IMR-90 (cell line): Measurements from ENCODE around the gene SYP. TPM values are rescaled to one million over a fixed set of nuclear protein-coding genes. Genes with fewer than 3 reads are reported as not detected.

Experiments
- ATAC-seq: fragments of 200-7000 bp; cut with Tn5 transposase; 2 replicates; pipeline ENCODE4 v1.9.1; 2020; ENCODE audit warnings: low read depth, mild to moderate bottlenecking, moderate library complexity
- BruUV-seq: library from RNA; stranded (reverse); fragments of 400-500 nt; replicated peaks from 2 replicates; lab custom pipeline; 2021; lab: Mats Ljungman, UMichigan
- CTCF ChIA-PET: fragments of 300-600 bp; formaldehyde crosslinking; extraction: SDS; loops from one replicate; lab custom pipeline; 2021; ENCODE audit warnings: antibody characterized with exemption; lab: Yijun Ruan, JAX
- POLR2A ChIA-PET: fragments of 300-600 bp; sonication (Branson Sonifier 250); formaldehyde crosslinking; loops from one replicate; lab custom pipeline; 2022; ENCODE audit warnings: antibody characterized with exemption; ENCODE audit not compliant: unreplicated experiment; lab: Charles Lee
- DNase-seq: peaks from one replicate; pipeline ENCODE4 v3.0.0; 2013
- H2AFZ ChIP-seq: replicated peaks from 2 replicates; pipeline ENCODE3; 2013; ENCODE audit warnings: low read length, mild to moderate bottlenecking; ENCODE audit not compliant: poor library complexity
- H2AK5ac ChIP-seq: 2 replicates; pipeline ENCODE4 v1.6.1; 2013; ENCODE audit warnings: low read depth, low read length, inconsistent platforms
- H2AK9ac ChIP-seq: replicated peaks from 2 replicates; pipeline ENCODE3; 2013; ENCODE audit warnings: mild to moderate bottlenecking, low read depth, low read length, moderate library complexity; ENCODE audit not compliant: poor library complexity
- H2BK120ac ChIP-seq: 2 replicates; pipeline ENCODE4 v1.6.1; 2013; ENCODE audit warnings: low read depth, low read length, inconsistent platforms
- H2BK15ac ChIP-seq: 3 replicates; pipeline ENCODE4 v1.6.1; 2013; ENCODE audit warnings: low read depth, low read length, inconsistent platforms
- H2BK20ac ChIP-seq: 2 replicates; pipeline ENCODE4 v1.6.1; 2013; ENCODE audit warnings: low read depth, mild to moderate bottlenecking, inconsistent platforms, low read length, moderate library complexity
- H2BK5ac ChIP-seq: 2 replicates; pipeline ENCODE4 v1.6.1; 2013; ENCODE audit warnings: mild to moderate bottlenecking, low read depth, low read length, inconsistent platforms; ENCODE audit not compliant: poor library complexity, severe bottlenecking
- H3K14ac ChIP-seq: replicated peaks from 2 replicates; pipeline ENCODE4 v1.6.1; 2013; ENCODE audit warnings: low read depth, low read length, inconsistent platforms
- H3K18ac ChIP-seq: 2 replicates; pipeline ENCODE4 v1.6.1; 2013; ENCODE audit warnings: low read depth, low read length, control low read depth
- H3K23ac ChIP-seq: 2 replicates; pipeline ENCODE4 v1.6.1; 2013; ENCODE audit warnings: low read depth, low read length, inconsistent platforms
- H3K27ac ChIP-seq: 2 replicates; pipeline ENCODE4 v1.5.1; 2013; ENCODE audit warnings: mild to moderate bottlenecking, control low read depth, low read length; ENCODE audit not compliant: insufficient read depth
- H3K27me3 ChIP-seq: 2 replicates; pipeline ENCODE4 v1.6.1; 2013; ENCODE audit warnings: low read length; ENCODE audit not compliant: control insufficient read depth, insufficient read depth
- H3K36me3 ChIP-seq: 2 replicates; pipeline ENCODE4 v1.6.1; 2013; ENCODE audit warnings: low read length, mixed read lengths; ENCODE audit not compliant: control insufficient read depth, insufficient read depth
- H3K4ac ChIP-seq: 2 replicates; pipeline ENCODE4 v1.6.1; 2013; ENCODE audit warnings: low read depth, low read length, inconsistent platforms
- H3K4me1 ChIP-seq: 2 replicates; pipeline ENCODE4 v1.6.1; 2013; ENCODE audit warnings: low read length, mixed read lengths; ENCODE audit not compliant: control insufficient read depth, insufficient read depth
- H3K4me2 ChIP-seq: 2 replicates; pipeline ENCODE4 v1.6.1; 2013; ENCODE audit warnings: low read depth, mild to moderate bottlenecking, control low read depth, low read length, moderate library complexity
- H3K4me3 ChIP-seq: 2 replicates; pipeline ENCODE4 v1.5.1; 2013; ENCODE audit warnings: low read depth, mild to moderate bottlenecking, control low read depth, low read length, moderate library complexity; ENCODE audit not compliant: insufficient read depth
- H3K56ac ChIP-seq: 2 replicates; pipeline ENCODE4 v1.6.1; 2013; ENCODE audit warnings: low read length, inconsistent platforms; ENCODE audit not compliant: insufficient read depth; ENCODE audit errors: extremely low read depth
- H3K79me1 ChIP-seq, 2 experiments: 2 replicates each; pipeline ENCODE4 v1.6.1; 2013; ENCODE audit warnings: low read length in 2 of 2, inconsistent platforms in 1 of 2, low read depth in 1 of 2
- H3K9ac ChIP-seq: 2 replicates; pipeline ENCODE4 v1.6.1; 2013; ENCODE audit warnings: low read depth, low read length, control low read depth
- H3K9me1 ChIP-seq: 2 replicates; pipeline ENCODE4 v1.6.1; 2013; ENCODE audit warnings: low read length, inconsistent platforms; ENCODE audit not compliant: insufficient read depth
- H3K9me3 ChIP-seq: 2 replicates; pipeline ENCODE4 v1.6.1; 2013; ENCODE audit warnings: low read length; ENCODE audit not compliant: control insufficient read depth, insufficient read depth
- H4K20me1 ChIP-seq: 2 replicates; pipeline ENCODE4 v1.6.1; 2013; ENCODE audit warnings: low read length, inconsistent platforms; ENCODE audit not compliant: insufficient read depth
- H4K5ac ChIP-seq: 2 replicates; pipeline ENCODE4 v1.6.1; 2013; ENCODE audit warnings: mild to moderate bottlenecking, low read depth, low read length, control low read depth
- H4K8ac ChIP-seq, 2 experiments: 2 replicates each; pipeline ENCODE4 v1.6.1; 2013; ENCODE audit warnings: low read depth in 2 of 2, low read length in 2 of 2, control low read depth in 1 of 2, inconsistent platforms in 1 of 2
- H4K91ac ChIP-seq: 2 replicates; pipeline ENCODE4 v1.6.1; 2013; ENCODE audit warnings: low read depth, low read length, inconsistent platforms; ENCODE audit not compliant: insufficient read depth
- BHLHE40 ChIP-seq: fragments of 150-350 bp; IDR thresholded peaks from 2 replicates; pipeline ENCODE4 v1.6.1; 2016; ENCODE audit warnings: mild to moderate bottlenecking, low read depth, low read length
- CEBPB ChIP-seq: IDR thresholded peaks from 2 replicates; pipeline ENCODE4 v1.6.1; 2012; ENCODE audit warnings: low read depth, low read length, improper control_type of control experiment
- CHD1 ChIP-seq: IDR thresholded peaks from 2 replicates; pipeline ENCODE4 v1.6.1; 2012; ENCODE audit warnings: low read depth, low read length, improper control_type of control experiment
- FOS ChIP-seq: fragments of 150-350 bp; IDR thresholded peaks from 2 replicates; pipeline ENCODE4 v1.6.1; 2016; ENCODE audit warnings: low read depth, low read length
- MAFK ChIP-seq: IDR thresholded peaks from 2 replicates; pipeline ENCODE4 v1.6.1; 2012; ENCODE audit warnings: low read depth, low read length, improper control_type of control experiment
- MAZ ChIP-seq: IDR thresholded peaks from 2 replicates; pipeline ENCODE4 v1.6.1; 2012; ENCODE audit warnings: low read depth, mild to moderate bottlenecking, low read length, improper control_type of control experiment, moderate library complexity, borderline replicate concordance
- MXI1 ChIP-seq: IDR thresholded peaks from 2 replicates; pipeline ENCODE4 v1.6.1; 2012; ENCODE audit warnings: low read depth, mild to moderate bottlenecking, low read length, moderate library complexity, borderline replicate concordance
- NFE2L2 ChIP-seq: fragments of 150-350 bp; IDR thresholded peaks from 2 replicates; pipeline ENCODE4 v1.6.1; 2016; ENCODE audit warnings: low read depth, mild to moderate bottlenecking, low read length
- POLR2A ChIP-seq: IDR thresholded peaks from 2 replicates; pipeline ENCODE4 v1.6.1; 2012; ENCODE audit warnings: mild to moderate bottlenecking, low read depth, low read length
- RAD21 ChIP-seq: IDR thresholded peaks from 2 replicates; pipeline ENCODE4 v1.6.1; 2012; ENCODE audit warnings: low read length, improper control_type of control experiment
- RCOR1 ChIP-seq: IDR thresholded peaks from 2 replicates; pipeline ENCODE4 v1.6.1; 2012; ENCODE audit warnings: mild to moderate bottlenecking, low read length, improper control_type of control experiment; ENCODE audit not compliant: insufficient replicate concordance
- RFX5 ChIP-seq: IDR thresholded peaks from 2 replicates; pipeline ENCODE4 v1.8.0; 2012; ENCODE audit warnings: low read depth, mild to moderate bottlenecking, low read length, moderate library complexity
- SMC3 ChIP-seq: fragments of 150-350 bp; IDR thresholded peaks from 2 replicates; pipeline ENCODE4 v1.6.1; 2016; ENCODE audit warnings: low read depth, mild to moderate bottlenecking, antibody characterized with exemption, low read length, moderate library complexity
- WGBS, 2 experiments: methylation state at CpG; one replicate each; pipeline versions ENCODE4 v1.1.5 to v1.1.7; 2013; ENCODE audit warnings: missing lambda C conversion rate in 2 of 2; ENCODE audit not compliant: insufficient read length in 1 of 2; ENCODE audit errors: extremely low coverage in 2 of 2; 5-methylcytosine and 5-hydroxymethylcytosine counted together
- dilution Hi-C: fragments of 300-500 bp; cut with HindIII; formaldehyde crosslinking; loops from one replicate; pipeline ENCODE4 v1.14.3; 2018; ENCODE audit warnings: low sequenced_read_pairs; ENCODE audit not compliant: unreplicated experiment
- in situ Hi-C: fragments of 300-500 bp; cut with MboI; formaldehyde crosslinking; loops from 3 replicates; pipeline ENCODE4 v1.14.3; 2019; ENCODE audit warnings: low sequenced_read_pairs, inconsistent platforms, mixed read lengths
- intact Hi-C: fragments of 100-400 bp; cut with micrococcal nuclease; formaldehyde crosslinking; loops from 2 replicates; pipeline ENCODE4 v1.10.0; 2022
- polyA plus RNA-seq, 3 experiments: library from polyadenylated mRNA; depleted of rRNA; stranded (reverse); fragments of >200 nt; gene quantifications; 2 replicates each; pipeline ENCODE4 v1.2.3, GENCODE V29; 2012; ENCODE audit warnings: low replicate concordance in 1 of 3
- total RNA-seq: library from RNA; depleted of rRNA; stranded (reverse); fragments of >200 nt; gene quantifications from 2 replicates; pipeline ENCODE4 v1.2.3, GENCODE V29; 2012
- TF ChIP-seq, protein P1 (sequence below): conservative IDR thresholded peaks from 2 replicates; pipeline ENCODE4 v1.5.1; 2012; ENCODE audit warnings: mild to moderate bottlenecking, low read depth, low read length, improper control_type of control experiment
- TF ChIP-seq, protein P2 (sequence below): fragments of 150-350 bp; IDR thresholded peaks from 2 replicates; pipeline ENCODE4 v1.6.1; 2017; ENCODE audit warnings: mild to moderate bottlenecking, antibody characterized with exemption, low read length, low read depth
- TF ChIP-seq, protein P3 (sequence below): fragments of 150-350 bp; IDR thresholded peaks from 2 replicates; pipeline ENCODE4 v1.6.1; 2016; ENCODE audit warnings: low read depth, mild to moderate bottlenecking, low read length, moderate library complexity, borderline replicate concordance

Gene SYP
- total and polyA plus RNA-seq, 2 of the 4 experiments (the other 2 are of a cell fraction): under 0.01 to 0.05 TPM

DNA sequence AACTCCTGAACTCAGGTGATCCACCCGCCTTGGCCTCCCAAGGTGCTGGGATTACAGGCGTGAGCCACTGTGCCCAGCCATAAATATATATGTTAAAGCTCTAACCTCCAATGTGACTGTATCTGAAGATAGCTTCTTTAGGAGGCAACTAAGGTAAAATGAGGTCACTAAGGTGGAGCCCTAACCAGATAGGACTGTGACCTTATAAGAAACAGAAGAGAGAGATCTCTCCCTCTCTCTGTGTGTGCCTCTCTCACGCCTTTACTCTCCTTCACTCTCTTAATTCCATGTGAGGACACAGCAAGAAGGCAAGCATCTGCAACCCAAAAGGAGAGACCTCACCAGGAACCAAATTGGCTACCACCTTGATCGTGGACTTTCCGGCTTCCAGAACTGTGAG, 38.4 kb downstream of the SYP start:
- no peak overlapping the region for H3K9ac ChIP-seq
- no peak overlapping the region for H2BK15ac ChIP-seq
- H3K36me3 ChIP-seq: no peaks in the 10 kb centered on the region
- H3K4me3 ChIP-seq: no peak overlapping the region
- H2BK5ac ChIP-seq: no peak overlapping the region
- intact Hi-C loops (loop anchor here (10.0 kb wide), 1 partner anchor 87 kb away; the partner anchor contains the start of genes PRAF2 and WDR45), in situ Hi-C loops (no loop called here), dilution Hi-C loops (no loop called here)
- H2AK5ac ChIP-seq: no peak overlapping the region; the same call in 1 of the 2 replicates
- no peaks in the 10 kb centered on the region for H3K9me3 ChIP-seq
- H4K20me1 ChIP-seq: no peaks in the 10 kb centered on the region
- H3K4me2 ChIP-seq: no peak overlapping the region
- BruUV-seq: no TSS peak
- H3K4me1 ChIP-seq: peaks cover 4% of the 10 kb centered on the region
- no peaks in the 10 kb centered on the region; the same call in 1 of the 2 replicates for H3K27me3 ChIP-seq
- ChIA-PET CTCF (interaction anchor here (0.7 kb wide), 1 partner anchor 82 kb away, joined by 3 read pairs; the partner anchor contains the start of gene WDR45), POLR2A (no interaction called here)
- no peaks in the 10 kb centered on the region for H3K9me1 ChIP-seq
- TF ChIP-seq, protein P1, sequence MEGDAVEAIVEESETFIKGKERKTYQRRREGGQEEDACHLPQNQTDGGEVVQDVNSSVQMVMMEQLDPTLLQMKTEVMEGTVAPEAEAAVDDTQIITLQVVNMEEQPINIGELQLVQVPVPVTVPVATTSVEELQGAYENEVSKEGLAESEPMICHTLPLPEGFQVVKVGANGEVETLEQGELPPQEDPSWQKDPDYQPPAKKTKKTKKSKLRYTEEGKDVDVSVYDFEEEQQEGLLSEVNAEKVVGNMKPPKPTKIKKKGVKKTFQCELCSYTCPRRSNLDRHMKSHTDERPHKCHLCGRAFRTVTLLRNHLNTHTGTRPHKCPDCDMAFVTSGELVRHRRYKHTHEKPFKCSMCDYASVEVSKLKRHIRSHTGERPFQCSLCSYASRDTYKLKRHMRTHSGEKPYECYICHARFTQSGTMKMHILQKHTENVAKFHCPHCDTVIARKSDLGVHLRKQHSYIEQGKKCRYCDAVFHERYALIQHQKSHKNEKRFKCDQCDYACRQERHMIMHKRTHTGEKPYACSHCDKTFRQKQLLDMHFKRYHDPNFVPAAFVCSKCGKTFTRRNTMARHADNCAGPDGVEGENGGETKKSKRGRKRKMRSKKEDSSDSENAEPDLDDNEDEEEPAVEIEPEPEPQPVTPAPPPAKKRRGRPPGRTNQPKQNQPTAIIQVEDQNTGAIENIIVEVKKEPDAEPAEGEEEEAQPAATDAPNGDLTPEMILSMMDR: no peak
- TF ChIP-seq CHD1 (no peak), CEBPB (no peak), RFX5 (no peak), SMC3 (no peak), MAZ (no peak), BHLHE40 (no peak), NFE2L2 (no peak), POLR2A (no peak), FOS (no peak), RCOR1 (no peak), MAFK (no peak), RAD21 (no peak), MXI1 (no peak)
- TF ChIP-seq, protein P2, sequence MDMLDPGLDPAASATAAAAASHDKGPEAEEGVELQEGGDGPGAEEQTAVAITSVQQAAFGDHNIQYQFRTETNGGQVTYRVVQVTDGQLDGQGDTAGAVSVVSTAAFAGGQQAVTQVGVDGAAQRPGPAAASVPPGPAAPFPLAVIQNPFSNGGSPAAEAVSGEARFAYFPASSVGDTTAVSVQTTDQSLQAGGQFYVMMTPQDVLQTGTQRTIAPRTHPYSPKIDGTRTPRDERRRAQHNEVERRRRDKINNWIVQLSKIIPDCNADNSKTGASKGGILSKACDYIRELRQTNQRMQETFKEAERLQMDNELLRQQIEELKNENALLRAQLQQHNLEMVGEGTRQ: no peak
- TF ChIP-seq, protein P3, sequence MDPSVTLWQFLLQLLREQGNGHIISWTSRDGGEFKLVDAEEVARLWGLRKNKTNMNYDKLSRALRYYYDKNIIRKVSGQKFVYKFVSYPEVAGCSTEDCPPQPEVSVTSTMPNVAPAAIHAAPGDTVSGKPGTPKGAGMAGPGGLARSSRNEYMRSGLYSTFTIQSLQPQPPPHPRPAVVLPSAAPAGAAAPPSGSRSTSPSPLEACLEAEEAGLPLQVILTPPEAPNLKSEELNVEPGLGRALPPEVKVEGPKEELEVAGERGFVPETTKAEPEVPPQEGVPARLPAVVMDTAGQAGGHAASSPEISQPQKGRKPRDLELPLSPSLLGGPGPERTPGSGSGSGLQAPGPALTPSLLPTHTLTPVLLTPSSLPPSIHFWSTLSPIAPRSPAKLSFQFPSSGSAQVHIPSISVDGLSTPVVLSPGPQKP: no peak
- no peak overlapping the region for H3K4ac ChIP-seq
- no peak overlapping the region for H2BK20ac ChIP-seq
- DNase-seq (no peak), ATAC-seq (no peak)
- no peaks in the 10 kb centered on the region for H3K79me1 ChIP-seq
- no peak overlapping the region for H3K14ac ChIP-seq
- peak overlapping the region; percentile 28 for H2AK9ac ChIP-seq
- no peak overlapping the region for H2BK120ac ChIP-seq
- no peak overlapping the region for H3K23ac ChIP-seq
- no peak overlapping the region for H3K18ac ChIP-seq
- no CpG with 5 or more reads among the region's 5 CpGs for WGBS, 2 experiments
- no peak overlapping the region for H4K5ac ChIP-seq
- H4K8ac ChIP-seq: no peak overlapping the region
- no peak overlapping the region for H3K56ac ChIP-seq
- peak overlapping the region; percentile 32 for H2AFZ ChIP-seq
- H3K27ac ChIP-seq: no peak overlapping the region
- no peak overlapping the region for H4K91ac ChIP-seq
